Fibroblast of the conjunctiva (primary cell): ENCODE measurements around the gene GOLGA8G.
"Not testable (repeated sequence)": the region's sequence is repeated elsewhere in the genome, so short reads cannot be mapped to it uniquely, and the experiment has no call there.

ENCODE experiments used
- DNase-seq: peaks from one replicate; pipeline ENCODE4 v3.0.0-alpha.2; 2010; ENCODE audit warnings: low read depth

GOLGA8G gene, protein sequence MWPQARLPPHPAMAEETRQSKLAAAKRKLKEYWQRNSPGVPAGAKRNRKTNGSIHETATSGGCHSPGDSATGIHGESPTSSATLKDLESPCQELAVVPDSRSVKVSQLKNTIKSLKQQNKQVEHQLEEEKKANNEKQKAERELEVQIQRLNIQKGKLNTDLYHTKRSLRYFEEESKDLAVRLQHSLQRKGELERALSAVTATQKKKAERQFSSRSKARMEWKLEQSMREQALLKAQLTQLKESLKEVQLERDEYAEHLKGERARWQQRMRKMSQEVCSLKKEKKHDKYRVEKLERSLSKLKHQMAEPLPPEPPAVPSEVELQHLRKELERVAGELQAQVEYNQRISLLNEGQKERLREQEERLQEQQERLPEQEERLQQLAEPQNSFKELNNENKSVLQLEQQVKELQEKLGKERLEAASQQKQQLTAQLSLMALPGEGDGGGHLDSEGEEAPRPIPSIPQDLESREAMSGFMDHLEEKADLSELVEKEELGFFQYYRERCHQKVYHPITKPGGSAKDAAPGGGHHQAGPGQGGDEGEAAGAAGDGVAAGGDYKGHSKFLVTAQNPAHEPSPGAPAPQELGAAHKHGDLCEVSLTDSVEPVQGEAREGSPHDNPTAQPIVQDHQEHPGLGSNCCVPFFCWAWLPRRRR

DNA sequence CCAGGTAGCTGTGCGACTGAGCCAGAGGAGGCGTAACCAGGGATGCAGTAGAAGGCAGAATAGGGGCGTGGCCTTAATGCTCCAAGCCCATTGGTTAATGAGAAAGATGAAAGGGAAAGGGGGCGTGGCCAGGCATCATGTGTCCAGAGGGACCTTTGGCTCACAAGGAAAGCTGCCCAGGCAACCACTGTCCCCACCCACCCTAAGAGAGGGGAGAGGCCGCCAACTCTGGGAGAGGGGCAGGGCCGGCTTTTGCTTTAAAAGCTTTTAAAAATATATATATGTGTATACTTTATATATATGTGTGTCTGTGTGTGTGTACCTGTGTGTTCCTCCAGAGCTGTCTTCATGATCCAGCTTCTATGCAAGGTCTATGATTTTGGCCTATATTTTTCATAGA lies at the start of gene GOLGA8G:
TSS of gene GOLGA8G (minus strand) at position 18 of the 400 bp plus-strand sequence. CDS start 62 bp downstream, outside the sequence.
- DNase-seq, result not testable (repeated sequence)

DNA sequence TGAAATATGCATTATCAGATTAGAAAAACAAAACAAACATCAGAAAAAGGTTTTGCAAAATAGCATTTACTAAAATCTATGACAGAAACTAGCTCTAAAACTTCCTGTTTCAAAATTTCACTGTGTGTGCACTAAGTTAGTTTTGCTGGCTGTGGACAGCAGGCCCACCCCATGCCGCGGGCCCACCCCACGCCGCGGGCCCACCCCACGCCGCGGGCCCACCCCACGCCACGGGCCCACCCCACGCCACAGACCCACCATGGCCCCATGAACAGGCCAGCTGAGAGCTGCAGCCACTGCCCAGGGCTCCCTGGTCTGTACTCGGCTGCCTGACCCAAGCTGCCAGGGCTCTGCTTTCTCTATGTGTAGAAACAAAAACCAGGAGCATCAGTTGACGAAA lies 40.6 kb upstream of the GOLGA8G start:
- DNase-seq, result not testable (repeated sequence)

DNA sequence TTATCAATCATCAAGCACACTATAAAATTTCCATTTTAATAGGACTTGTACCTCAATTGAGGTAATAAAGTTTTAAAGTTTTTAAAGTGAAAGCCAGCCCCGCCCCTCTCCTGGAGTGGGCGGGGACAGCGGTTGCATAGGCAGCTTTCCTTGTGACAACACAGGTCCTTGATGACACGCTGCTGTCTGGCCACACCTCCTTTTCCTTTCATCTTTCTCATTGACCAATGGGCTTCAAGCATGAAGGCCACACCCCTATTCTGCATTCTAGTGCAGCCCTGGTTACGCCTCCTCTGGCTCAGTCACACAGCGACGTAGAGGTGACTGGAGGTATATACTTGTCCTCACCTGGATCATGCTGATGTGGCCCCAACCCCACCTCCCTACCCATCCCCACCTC lies 20.5 kb upstream of the GOLGA8G start, which contains the start of gene GOLGA6L25:
TSS of gene GOLGA6L25 (plus strand) at position 301 of the 400 bp plus-strand sequence. CDS start at position 362, 61 bp downstream.
- not testable (repeated sequence) for DNase-seq

- not testable (repeated sequence) for DNase-seq
Measured at GRCh38 chr15:28515208-28515607, 17.6 kb downstream of the GOLGA8G start.

DNA sequence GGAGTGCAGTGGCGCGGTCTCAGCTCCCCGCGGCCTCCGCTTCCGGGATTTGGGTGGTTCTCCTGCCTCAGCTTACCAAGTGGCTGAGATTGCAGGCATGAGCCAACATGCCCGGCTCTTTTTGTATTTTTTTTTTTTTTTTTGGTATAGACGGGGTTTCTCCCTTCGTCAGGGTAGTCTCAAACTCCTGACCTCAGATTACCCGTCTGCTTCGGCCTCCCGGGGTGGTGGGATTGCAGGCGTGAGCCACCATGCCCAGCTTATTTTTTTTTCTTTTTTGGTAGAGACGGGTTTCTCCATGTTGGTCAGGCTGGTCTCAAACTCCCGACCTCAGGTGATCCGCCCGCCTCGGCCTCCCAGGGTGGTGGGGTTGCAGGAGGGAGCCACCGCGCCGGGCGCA lies 18.6 kb downstream of the GOLGA8G start:
- DNase-seq, result not testable (repeated sequence)

DNA sequence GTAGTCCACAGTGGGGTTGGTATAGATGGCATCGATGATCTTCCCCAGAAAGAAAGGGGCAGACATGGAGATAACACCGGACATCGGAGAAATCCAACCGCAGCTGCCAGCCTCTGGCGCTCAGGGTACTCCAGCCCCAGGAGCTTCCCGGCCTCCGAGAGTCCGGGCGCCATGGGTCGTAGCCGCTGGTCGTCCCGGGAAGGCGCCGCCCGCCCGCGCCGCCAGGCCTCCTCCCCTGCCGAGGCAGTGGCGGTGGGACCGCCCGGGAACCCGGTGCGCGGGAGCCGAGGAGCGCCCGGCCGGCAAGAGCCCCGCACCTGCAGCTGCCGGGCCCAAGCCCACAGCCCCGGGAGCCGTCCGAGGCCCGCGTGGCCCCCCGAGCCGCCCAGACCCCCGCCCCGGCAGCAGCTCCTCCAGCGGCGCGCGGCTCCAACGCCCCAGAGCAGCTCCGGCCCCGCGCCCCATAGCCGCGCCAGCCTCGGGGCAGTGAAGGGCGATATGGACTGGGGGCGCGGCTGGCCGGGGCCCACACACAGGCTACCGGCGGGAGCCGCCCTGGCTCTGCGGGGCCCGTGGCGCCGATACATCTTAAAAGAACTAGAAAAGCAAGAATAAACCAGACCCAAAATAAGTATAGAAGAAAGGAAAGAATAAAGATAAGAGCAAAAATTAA lies 24.4 kb downstream of the GOLGA8G start:
- DNase-seq, result not testable (repeated sequence)

DNA sequence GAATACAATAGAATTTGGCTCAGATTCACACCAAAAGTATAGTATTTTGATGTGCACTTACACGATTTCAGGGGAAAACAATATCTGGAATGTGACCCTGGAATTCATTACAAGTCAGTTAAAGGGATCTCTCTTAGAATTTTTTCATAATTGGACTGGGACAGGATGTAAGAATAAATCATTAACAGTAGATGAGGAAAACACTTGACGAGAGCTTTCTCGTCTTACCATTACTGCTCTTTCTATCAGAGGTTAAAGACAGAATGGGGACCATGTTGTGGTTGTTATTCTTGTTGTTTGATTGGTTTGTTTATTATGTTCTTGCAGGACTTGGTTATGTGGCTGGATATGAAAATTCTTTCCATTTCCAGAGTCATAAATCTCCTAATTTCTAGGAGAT lies 51.4 kb downstream of the GOLGA8G start:
- not testable (repeated sequence) for DNase-seq
